LNCaP clone FGC (cell line): ENCODE results near the gene MX2.
"Not testable (repeated sequence)": the region's sequence is repeated elsewhere in the genome, so short reads cannot be mapped to it uniquely, and the experiment has no call there.

Experiments used
- DNase-seq: peaks from one replicate; pipeline ENCODE4 v3.0.0-alpha.2; 2011; ENCODE audit warnings: low read depth
- H3K4me3 ChIP-seq: 2 replicates; pipeline ENCODE4 v1.5.1; 2011; ENCODE audit warnings: mild to moderate bottlenecking, low read depth, low read length, control low read depth
- CTCF ChIP-seq: IDR thresholded peaks from 2 replicates; pipeline ENCODE4 v1.5.1; 2012; ENCODE audit warnings: mild to moderate bottlenecking; ENCODE audit not compliant: control insufficient read depth, insufficient read depth; ENCODE audit errors: extremely low read depth

MX2 gene

DNA sequence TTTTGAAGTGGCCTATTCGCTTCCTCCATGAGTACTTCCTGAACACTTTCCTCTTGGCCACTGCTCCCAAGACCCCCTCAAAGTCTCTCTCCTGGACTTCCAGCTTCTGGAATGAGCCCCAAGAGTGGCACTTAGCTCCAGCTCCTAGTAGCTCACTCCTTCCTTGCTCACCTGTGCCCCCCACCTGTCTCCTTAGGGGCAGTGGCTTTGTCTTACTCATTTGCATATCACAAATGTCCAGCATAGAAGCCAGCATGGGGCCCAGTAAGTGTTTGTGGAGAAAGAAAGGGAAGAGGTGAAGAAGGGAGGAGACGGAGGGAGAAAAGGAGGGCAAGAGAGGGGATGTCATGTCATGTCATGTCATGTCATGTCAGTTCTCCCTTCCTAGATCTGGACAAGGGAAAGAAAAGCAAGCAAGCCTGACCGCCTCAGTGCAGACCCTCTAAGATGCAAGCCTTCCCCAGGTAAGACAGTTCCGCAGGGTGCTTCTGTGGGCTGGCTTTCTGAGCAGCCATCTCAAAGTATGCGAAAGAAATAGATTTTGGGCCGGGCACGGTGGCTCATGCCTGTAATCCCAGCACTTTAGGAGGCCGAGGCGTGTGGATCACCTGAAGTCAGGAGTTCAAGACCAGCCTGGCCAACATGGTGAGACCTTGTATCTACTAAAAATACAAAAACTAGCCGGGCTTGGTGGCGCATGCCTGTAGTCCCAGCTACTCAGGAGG, 57.3 kb downstream of the MX2 start:
- no peak overlapping the region for H3K4me3 ChIP-seq
- TF ChIP-seq CTCF, result no peak
- DNase-seq, result no peak

DNA sequence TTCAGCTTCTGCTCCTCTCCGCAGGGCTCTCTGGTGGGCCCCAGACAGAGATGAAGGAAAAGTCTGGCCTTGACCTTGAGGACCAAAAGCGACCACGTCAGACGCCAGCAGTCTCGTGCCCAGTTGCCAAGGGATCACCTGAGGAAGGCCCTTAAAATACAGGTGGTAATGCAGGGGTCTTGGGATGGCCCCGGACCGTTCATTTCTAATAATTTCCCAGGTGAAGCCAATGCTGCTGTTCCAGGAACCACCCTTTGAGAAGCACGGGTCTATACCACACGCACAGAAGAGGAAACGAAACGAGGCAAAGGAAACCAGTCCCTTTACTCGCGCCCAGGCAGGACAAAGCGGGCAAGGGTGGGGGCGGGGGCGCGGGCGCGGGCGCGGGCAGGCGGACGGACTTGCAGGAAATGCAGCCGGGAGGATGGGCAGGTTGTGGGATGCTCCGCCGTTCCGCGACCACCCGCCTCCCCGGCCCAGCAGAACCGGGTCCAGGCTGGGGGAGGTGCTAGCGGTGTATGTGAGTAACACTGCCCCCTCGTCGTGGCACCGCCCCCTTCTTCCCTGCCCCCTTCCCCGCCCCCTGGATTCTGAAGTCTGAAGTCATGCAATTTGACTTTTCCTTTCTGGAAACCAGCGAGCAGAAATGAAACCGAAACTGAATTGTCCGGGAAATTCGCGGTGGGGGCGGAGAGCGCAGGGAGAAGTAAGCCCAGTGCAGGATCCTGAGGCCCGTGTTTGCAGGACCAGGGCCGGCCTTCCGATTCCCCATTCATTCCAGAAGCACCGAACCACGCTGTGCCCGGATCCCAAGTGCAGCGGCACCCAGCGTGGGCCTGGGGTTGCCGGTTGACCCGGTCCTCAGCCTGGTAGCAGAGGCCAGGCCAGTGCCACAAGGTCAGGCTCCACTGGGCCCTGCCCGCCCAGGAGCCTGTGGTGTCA, 58.4 kb downstream of the MX2 start:
- no peak for TF ChIP-seq CTCF
- peak overlapping the region; percentile 60 for H3K4me3 ChIP-seq
- peak; percentile 30 for DNase-seq

- H3K4me3 ChIP-seq, result peak overlapping the region; percentile 60
These were observed 59.2 kb downstream of the MX2 start for GRCh38 chr21:41420998-41421397.

DNA sequence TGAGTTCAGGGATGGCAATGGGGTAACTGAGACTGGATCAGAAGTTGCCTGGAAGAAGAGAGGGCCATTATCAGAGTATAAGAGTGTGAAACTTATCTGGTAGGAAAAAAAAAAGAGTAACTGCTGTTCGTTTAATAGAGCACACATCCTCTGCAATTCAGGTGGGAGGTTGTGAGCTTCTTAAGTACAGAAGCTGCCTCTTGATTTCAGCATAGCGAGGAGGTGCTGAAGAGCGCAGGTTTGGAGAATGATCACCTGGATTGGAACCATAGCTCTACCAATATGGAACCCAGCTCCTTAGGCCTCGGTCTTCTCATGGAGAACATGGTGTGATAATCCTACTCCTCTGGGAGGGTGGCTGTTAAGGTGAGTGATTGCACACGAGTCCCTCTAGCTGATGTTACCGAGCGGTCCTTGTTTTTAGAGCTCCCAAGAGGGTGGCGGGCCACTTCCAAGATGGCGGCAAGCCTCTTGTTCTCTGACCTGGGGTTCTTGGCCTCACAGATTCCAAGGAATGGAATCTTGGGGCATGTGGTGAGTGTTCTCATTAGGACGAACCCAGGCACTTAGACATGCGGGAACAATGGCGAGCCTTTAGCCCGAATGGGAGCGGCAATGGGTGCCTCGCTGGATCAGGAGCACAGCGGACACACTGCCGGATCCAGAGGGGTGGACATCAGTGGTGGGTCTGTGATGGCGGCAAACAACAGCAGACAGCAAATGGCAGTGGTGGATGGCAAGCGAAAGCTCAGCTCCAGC, 60.9 kb downstream of the MX2 start:
- H3K4me3 ChIP-seq, result no peak overlapping the region
- TF ChIP-seq CTCF, result no peak
- DNase-seq, result no peak

More at GRCh38 chr21:41420998-41421397, 59.2 kb downstream of the MX2 start:
- not testable (repeated sequence) for DNase-seq

DNA sequence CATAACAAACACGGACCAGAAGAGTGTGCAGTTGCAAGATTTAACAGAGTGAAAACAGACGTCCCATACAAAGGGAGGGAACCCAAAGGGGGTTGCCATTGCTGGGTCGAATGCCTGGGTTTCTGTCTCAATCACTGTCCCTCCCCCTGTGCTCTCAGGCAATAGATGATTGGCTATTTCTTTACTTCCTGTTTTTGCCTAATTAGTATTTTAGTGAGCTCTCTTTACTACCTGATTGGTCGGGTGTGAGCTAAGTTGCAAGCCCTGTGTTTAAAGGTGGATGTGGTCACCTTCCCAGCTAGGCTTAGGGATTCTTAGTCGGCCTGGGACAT, 61.4 kb downstream of the MX2 start:
- not testable (repeated sequence) for DNase-seq, H3K4me3 ChIP-seq

- DNase-seq, result no peak
- TF ChIP-seq CTCF, result no peak
- H3K4me3 ChIP-seq, result no peak overlapping the region
These were observed 63.7 kb downstream of the MX2 start for GRCh38 chr21:41425588-41425953.

DNA sequence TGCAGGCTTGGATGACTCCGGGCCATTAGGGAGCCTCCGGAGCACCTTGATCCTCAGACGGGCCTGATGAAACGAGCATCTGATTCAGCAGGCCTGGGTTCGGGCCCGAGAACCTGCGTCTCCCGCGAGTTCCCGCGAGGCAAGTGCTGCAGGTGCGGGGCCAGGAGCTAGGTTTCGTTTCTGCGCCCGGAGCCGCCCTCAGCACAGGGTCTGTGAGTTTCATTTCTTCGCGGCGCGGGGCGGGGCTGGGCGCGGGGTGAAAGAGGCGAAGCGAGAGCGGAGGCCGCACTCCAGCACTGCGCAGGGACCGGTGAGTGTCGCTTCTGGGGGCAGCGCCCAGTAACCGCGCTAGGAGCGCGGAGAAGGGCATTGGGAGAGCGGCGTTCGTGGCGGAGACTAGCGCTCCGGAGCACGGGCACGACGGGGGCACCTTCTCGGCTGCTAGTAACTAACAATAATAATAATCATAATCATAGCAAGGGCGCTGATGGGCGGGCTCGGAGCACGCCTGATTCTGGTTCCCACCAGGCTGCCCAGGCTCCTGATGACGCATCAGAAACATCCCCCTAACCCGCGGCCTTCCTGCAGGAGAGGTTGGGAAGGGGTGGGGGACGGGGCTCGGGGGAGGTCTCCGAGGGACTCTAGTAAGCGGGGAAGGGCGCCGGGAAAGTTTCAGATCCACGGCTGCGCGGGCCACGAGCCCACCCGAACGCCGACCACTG, 64.3 kb downstream of the MX2 start, which contains the start of gene MX1:
Gene MX1 (plus strand): TSS at position 286 of the 722 bp plus-strand sequence. CDS start 5,832 bp downstream, outside the sequence.
- no peak for DNase-seq

More for the DNA sequence above, 64.3 kb downstream of the MX2 start, which contains the start of gene MX1:
- H3K4me3 ChIP-seq, result no peak within 1 kb of the TSS
- TF ChIP-seq CTCF, result no peak
